Fibroblast of mammary gland (primary cell): ENCODE data around the gene AOPEP.

Experiments used
- DNase-seq: peaks from one replicate; pipeline ENCODE4 v3.0.0-alpha.2; 2010; ENCODE audit warnings: low read depth
- H3K4me3 ChIP-seq: 2 replicates; pipeline ENCODE4 v1.5.1; 2011; ENCODE audit warnings: low read depth, mild to moderate bottlenecking, low read length, moderate library complexity; ENCODE audit not compliant: control insufficient read depth
- TF ChIP-seq, protein P1 (sequence below): conservative IDR thresholded peaks from 2 replicates; pipeline ENCODE4 v1.5.1; 2011; ENCODE audit warnings: low read depth, low read length, inconsistent platforms; ENCODE audit not compliant: control insufficient read depth, insufficient read depth

The AOPEP gene

DNA sequence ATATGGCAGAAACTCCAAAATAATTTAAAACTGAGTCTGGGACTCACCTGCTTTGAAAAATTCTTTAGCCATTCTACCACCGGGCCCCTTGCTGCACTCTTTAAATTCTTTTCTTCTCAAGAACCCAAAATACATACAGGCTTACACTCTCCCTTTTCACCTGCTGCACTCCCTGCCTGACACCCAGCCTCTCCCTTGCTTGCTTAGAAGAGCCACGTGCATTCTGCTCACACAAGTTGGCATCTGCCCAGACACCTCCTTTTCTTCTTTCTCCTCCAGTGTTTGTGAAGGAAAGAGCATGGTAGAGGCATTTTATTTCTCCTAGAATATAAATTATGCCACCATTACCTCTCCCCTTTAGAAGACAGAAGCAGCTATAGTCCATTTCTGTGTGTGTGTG, 39.0 kb upstream of the AOPEP start:
- no peak overlapping the region for H3K4me3 ChIP-seq

DNA sequence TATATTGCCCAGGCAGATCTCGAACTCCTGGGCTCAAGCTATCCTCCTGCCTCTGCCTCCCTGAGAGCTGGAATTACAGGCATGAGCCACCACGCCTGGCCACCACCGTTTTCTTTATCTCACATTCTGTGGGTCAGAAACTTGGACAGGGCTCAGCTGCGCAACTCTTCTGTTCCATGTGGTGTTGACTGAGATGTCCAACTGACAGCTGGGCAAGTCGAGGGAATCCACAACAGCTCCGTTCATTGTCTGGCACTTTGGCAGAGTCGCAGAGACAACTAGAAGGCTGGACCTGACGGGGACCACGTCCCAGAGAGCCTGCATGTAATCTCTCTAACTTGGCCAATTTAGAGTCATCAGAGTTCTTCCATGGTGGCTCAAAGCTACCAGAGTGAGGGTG, 36.2 kb upstream of the AOPEP start:
- DNase-seq: no peak
- no peak overlapping the region for H3K4me3 ChIP-seq
- TF ChIP-seq, protein P1, sequence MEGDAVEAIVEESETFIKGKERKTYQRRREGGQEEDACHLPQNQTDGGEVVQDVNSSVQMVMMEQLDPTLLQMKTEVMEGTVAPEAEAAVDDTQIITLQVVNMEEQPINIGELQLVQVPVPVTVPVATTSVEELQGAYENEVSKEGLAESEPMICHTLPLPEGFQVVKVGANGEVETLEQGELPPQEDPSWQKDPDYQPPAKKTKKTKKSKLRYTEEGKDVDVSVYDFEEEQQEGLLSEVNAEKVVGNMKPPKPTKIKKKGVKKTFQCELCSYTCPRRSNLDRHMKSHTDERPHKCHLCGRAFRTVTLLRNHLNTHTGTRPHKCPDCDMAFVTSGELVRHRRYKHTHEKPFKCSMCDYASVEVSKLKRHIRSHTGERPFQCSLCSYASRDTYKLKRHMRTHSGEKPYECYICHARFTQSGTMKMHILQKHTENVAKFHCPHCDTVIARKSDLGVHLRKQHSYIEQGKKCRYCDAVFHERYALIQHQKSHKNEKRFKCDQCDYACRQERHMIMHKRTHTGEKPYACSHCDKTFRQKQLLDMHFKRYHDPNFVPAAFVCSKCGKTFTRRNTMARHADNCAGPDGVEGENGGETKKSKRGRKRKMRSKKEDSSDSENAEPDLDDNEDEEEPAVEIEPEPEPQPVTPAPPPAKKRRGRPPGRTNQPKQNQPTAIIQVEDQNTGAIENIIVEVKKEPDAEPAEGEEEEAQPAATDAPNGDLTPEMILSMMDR: no peak

More for the DNA sequence above, 39.0 kb upstream of the AOPEP start:
- DNase-seq: no peak
- TF ChIP-seq, protein P1: no peak

DNA sequence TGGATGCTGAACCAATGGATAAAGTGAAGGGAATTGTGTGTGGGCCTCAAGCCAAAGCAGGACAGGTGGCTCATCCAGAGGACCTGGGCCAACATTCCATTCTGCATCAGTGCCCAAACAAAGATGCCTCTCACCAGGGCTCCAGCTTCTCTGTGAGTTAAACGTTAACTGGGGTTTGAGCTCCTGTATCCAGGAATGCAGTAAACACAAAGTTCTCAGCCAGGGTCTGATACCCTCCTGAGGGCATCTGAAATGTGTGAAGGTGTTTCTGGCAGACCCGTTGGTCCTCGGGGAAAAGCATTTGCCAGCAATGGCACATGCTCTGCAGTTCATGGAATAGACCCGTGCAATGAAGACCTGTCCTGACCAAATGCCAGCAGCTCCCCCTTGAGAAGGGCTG, 33.9 kb upstream of the AOPEP start:
- no peak overlapping the region for H3K4me3 ChIP-seq
- DNase-seq: no peak
- TF ChIP-seq, protein P1: no peak

DNA sequence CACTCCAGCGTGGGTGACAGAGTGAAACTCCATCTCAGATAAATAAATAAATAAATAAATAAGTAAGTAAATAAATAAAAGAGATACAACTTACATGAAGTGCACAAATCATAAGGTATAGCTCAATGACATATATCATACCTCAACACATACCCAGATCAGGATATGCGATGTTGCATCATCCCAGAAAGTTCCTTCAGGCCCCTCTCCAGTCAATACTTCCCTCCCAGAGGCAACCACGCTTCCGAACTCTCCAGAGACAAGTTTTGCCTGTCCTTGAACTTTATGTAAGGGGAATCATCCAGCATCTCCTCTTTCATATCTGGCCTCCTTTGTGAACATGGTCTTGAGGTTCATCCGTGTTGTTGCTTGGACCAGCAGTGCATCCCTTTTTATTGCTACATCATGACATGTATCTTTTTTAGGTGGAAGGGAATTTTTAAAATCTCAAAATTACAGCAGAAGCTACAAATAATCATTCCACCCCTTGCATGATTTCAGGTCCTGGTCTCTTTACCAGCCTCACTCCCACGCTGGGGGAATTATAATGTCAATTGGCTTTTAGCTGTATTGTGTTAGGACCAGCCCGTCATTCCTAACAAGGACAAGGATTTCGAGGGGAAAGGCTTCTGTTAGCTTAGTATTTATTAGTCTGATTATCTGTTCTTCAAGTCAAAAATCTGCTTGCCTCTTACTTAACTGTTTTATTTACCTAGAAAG, 32.9 kb upstream of the AOPEP start:
- TF ChIP-seq, protein P1: no peak

DNA sequence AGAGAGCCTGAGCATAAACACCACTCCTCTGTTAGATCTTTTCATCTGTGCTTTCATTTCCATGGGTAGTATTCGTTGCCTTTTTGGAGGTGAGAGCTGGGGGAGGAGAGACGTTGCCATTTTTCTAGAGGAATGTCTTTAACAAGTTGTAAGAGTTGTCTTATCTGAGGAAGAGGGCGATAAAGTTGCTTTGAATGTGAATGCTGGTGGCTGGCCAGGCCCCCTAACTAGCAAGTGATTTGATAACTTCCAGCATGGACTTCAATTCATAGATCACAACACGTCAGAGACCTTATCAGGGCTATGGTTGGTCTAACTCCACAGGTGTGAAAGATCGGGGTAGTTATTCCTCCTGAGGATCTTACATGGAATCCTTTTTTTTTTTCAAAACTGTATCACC, 30.0 kb upstream of the AOPEP start:
- H3K4me3 ChIP-seq: no peak overlapping the region
- DNase-seq: no peak
- TF ChIP-seq, protein P1: no peak

More for the DNA sequence above, 32.9 kb upstream of the AOPEP start:
- H3K4me3 ChIP-seq: no peak overlapping the region
- no peak for DNase-seq

DNA sequence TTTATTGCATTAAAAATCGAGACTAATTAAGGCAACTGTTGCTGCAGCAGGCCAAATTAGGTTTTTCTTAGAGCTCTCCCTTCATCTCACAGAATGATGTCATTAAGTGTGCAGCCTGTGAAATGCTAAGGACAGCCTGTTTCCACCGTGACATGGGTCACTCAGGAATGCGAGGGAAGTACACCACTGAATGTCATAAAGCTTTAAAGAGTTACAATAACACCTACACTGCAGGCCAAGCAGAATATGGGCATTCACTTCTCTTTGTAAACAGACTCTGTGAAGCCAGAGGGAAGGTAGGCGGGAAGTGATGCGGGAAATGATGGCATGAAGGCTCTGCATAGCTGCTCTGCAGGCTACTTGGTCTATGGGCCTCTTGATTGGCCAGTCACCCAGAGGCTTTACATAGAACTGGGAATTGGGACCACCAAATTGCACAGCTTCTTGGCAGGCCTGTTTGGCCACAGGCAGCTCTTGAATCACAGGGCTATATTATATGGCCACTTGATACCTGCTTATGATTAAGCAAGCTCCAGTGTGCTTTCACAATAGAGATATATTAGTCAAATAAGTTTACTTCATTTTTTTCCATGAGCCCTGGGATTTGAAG, 28.4 kb upstream of the AOPEP start:
- peak; percentile 66 for DNase-seq
- H3K4me3 ChIP-seq: no peak overlapping the region

More for the DNA sequence above, 28.4 kb upstream of the AOPEP start:
- TF ChIP-seq, protein P1: no peak
